ENCODE results near the gene ARHGAP26. TPM values are rescaled to one million over a fixed set of nuclear protein-coding genes. Genes with fewer than 3 reads are reported as not detected.
"Not testable (repeated sequence)": the region's sequence is repeated elsewhere in the genome, so short reads cannot be mapped to it uniquely, and the experiment has no call there.

ARHGAP26 gene
- total and polyA plus RNA-seq, 4 donors = 5.4 to 52.3 (median 30.4) TPM

DNA sequence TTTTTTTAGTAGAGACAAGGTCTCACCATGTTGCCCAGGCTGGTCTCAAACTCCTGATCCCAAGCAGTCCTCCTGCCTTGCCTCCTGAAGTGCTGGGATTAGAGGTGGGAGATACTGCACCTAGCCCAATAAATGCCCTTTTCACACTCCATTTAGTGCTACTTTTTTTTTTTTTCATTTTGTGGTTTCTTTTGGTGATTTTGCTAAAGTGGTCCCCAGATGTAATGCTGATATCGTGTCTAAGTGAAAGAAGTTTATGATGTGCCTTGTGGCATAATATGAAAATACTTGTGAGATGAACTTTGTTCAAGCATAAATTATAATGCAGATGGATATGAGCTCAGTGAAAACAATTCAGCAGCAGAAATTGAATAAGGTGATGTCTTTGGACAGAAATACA, 227.4 kb downstream of the ARHGAP26 start:
- H3K4me1 ChIP-seq (ENCODE audit: control insufficient read depth in 5 of 5, insufficient read depth in 5 of 5, low read length in 5 of 5) = peaks cover 6 to 12% (median 8%) of the 10 kb centered on the region in 5 donors
- ATAC-seq (ENCODE audit: insufficient read depth, low FRiP score) (no peak), DNase-seq (no peak)
- TF ChIP-seq, protein P1, sequence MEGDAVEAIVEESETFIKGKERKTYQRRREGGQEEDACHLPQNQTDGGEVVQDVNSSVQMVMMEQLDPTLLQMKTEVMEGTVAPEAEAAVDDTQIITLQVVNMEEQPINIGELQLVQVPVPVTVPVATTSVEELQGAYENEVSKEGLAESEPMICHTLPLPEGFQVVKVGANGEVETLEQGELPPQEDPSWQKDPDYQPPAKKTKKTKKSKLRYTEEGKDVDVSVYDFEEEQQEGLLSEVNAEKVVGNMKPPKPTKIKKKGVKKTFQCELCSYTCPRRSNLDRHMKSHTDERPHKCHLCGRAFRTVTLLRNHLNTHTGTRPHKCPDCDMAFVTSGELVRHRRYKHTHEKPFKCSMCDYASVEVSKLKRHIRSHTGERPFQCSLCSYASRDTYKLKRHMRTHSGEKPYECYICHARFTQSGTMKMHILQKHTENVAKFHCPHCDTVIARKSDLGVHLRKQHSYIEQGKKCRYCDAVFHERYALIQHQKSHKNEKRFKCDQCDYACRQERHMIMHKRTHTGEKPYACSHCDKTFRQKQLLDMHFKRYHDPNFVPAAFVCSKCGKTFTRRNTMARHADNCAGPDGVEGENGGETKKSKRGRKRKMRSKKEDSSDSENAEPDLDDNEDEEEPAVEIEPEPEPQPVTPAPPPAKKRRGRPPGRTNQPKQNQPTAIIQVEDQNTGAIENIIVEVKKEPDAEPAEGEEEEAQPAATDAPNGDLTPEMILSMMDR (IDR thresholded peaks at IDR 0.05; ENCODE audit: control extremely low read depth, extremely low read depth) = no peak
- H3K9me3 ChIP-seq (ENCODE audit: control insufficient read depth in 4 of 4, insufficient read depth in 3 of 4, low read length in 3 of 4) = no peaks in the 10 kb centered on the region
- WGBS, 2 donors = 83 to 86% methylated on average over 1 of the region's 1 CpG
- H3K27ac ChIP-seq (ENCODE audit: low read depth in 1 of 2, low read length in 1 of 2) = no peak overlapping the region
- no peak overlapping the region for H3K9ac ChIP-seq (ENCODE audit: insufficient read depth in 1 of 2, low read length in 2 of 2)
- no peaks in the 10 kb centered on the region for H3K36me3 ChIP-seq (ENCODE audit: control insufficient read depth in 4 of 4, insufficient read depth in 4 of 4, low read length in 4 of 4)
- no peak overlapping the region for H3K4me3 ChIP-seq
- H3K27me3 ChIP-seq (ENCODE audit: control insufficient read depth in 3 of 3, insufficient read depth in 3 of 3, low read length in 2 of 3) = no peaks in the 10 kb centered on the region

DNA sequence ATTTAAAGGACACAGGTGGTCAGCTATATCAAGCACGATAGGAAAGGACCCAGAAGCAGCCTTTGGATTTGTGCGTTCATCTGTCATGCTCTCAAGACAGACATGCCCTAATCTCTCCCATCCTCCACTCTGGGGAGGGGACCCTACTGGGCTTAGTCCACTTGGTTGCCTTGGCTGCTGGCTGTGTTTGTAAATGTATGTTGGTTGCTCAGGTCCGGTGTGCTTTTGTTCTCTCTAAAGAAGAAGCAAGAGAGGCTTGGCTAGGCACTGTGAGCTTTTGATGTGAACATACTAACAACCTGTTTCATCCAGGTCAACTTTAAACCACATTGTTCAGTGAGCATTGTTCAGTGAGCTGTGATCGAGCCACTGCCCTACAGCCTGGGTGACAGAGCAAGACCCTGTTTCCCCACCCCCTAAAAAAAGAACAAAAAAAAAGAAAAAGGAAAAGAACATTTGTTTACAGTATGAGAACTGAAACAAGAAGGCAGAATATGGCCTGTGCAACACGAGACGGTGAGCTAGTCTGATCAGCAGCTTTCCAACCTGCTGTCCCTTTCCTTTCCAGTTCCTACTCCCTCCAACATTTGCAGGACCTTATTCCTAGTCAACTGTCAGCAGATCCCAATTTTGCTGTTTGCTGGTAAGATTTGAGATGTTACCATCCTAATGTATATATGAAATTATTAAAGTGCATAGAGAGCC, 228.3 kb downstream of the ARHGAP26 start:
- H3K9ac ChIP-seq (ENCODE audit: insufficient read depth in 1 of 2, low read length in 2 of 2) = no peak overlapping the region
- peaks cover 8 to 19% (median 13%) of the 10 kb centered on the region in 5 donors for H3K4me1 ChIP-seq (ENCODE audit: control insufficient read depth in 5 of 5, insufficient read depth in 5 of 5, low read length in 5 of 5)
- DNase-seq (no peak), ATAC-seq (ENCODE audit: insufficient read depth, low FRiP score) (no peak)
- H3K4me3 ChIP-seq = no peak overlapping the region
- TF ChIP-seq, protein P1 (IDR thresholded peaks at IDR 0.05; ENCODE audit: control extremely low read depth, extremely low read depth) = no peak
- no peak overlapping the region for H3K27ac ChIP-seq (ENCODE audit: low read depth in 1 of 2, low read length in 1 of 2)
- no peaks in the 10 kb centered on the region for H3K27me3 ChIP-seq (ENCODE audit: control insufficient read depth in 3 of 3, insufficient read depth in 3 of 3, low read length in 2 of 3)
- no peaks in the 10 kb centered on the region for H3K9me3 ChIP-seq (ENCODE audit: control insufficient read depth in 4 of 4, insufficient read depth in 3 of 4, low read length in 3 of 4)
- 68 to 73% methylated on average over 6 of the region's 6 CpGs for WGBS, 2 donors
- H3K36me3 ChIP-seq (ENCODE audit: control insufficient read depth in 4 of 4, insufficient read depth in 4 of 4, low read length in 4 of 4) = no peaks in the 10 kb centered on the region

DNA sequence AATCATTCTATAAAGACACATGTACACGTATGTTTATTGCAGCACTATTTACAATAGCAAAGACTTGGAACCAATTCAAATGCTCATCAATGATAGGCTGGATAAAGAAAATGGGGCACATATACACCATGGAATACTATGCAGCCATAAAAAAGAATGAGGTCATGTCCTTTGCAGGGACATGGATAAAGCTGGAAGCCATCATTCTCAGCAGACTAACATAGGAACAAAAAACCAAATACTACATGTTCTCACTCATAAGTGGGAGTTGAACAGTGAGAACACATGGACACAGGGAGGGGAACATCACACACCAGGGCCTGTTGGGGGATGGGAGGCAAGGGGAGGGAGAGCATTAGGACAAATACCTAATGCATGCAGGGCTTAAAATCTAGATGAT, 230.4 kb downstream of the ARHGAP26 start:
- not testable (repeated sequence) for ATAC-seq (ENCODE audit: insufficient read depth, low FRiP score); H3K36me3 ChIP-seq (ENCODE audit: control insufficient read depth in 4 of 4, insufficient read depth in 4 of 4, low read length in 4 of 4); H3K9ac ChIP-seq (ENCODE audit: insufficient read depth in 1 of 2, low read length in 2 of 2); H3K27me3 ChIP-seq (ENCODE audit: control insufficient read depth in 3 of 3, insufficient read depth in 3 of 3, low read length in 2 of 3); H3K4me3 ChIP-seq; DNase-seq; H3K27ac ChIP-seq (ENCODE audit: low read depth in 1 of 2, low read length in 1 of 2); H3K9me3 ChIP-seq (ENCODE audit: control insufficient read depth in 4 of 4, insufficient read depth in 3 of 4, low read length in 3 of 4)
- WGBS, 2 donors = 79 to 94% methylated on average over 1 of the region's 1 CpG
- peaks cover 10 to 19% (median 13%) of the 10 kb centered on the region in 5 donors for H3K4me1 ChIP-seq (ENCODE audit: control insufficient read depth in 5 of 5, insufficient read depth in 5 of 5, low read length in 5 of 5)

DNA sequence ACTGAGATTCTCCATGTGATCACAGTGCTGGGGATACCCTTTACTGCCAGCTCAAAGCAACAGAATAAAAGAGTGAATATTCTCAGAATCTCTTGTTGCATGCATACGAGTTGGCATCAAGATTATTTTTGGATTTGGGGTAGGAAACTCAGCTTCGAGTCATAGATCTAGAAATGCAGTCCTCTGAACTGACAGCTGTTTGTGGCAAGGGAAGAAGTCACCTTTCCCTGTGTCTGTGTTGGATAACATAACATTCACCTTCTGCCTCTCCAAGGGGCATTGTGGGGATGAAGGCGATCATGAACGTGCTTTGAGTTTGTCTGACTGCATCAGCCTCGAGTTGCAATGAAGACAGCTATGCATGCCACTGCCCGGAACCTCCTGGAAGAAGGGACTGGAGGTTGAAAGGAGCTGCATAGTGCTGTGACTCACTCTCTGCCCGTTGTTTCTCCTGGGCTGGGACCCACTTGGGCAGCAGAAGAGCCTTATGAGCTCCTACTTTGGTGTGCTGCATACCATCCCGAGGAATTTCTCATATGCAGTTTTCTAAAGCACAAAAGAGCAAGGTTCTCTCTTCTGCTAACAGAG, 231.7 kb downstream of the ARHGAP26 start:
- Histone ChIP-seq H3K9me3 (ENCODE audit: control insufficient read depth in 4 of 4, insufficient read depth in 3 of 4, low read length in 3 of 4) (no peaks in the 10 kb centered on the region), H3K4me1 (ENCODE audit: control insufficient read depth in 5 of 5, insufficient read depth in 5 of 5, low read length in 5 of 5) (peaks cover 10 to 29% (median 13%) of the 10 kb centered on the region in 5 donors), H3K9ac (ENCODE audit: insufficient read depth in 1 of 2, low read length in 2 of 2) (no peak overlapping the region), H3K27ac (ENCODE audit: low read depth in 1 of 2, low read length in 1 of 2) (peak overlapping the region in 1 of 2 donors; percentile 91), H3K27me3 (ENCODE audit: control insufficient read depth in 3 of 3, insufficient read depth in 3 of 3, low read length in 2 of 3) (no peaks in the 10 kb centered on the region), H3K4me3 (no peak overlapping the region), H3K36me3 (ENCODE audit: control insufficient read depth in 4 of 4, insufficient read depth in 4 of 4, low read length in 4 of 4) (no peaks in the 10 kb centered on the region)
- ATAC-seq (ENCODE audit: insufficient read depth, low FRiP score) (no peak), DNase-seq (no peak)
- WGBS, 2 donors = 33 to 45% methylated on average over 8 of the region's 8 CpGs
- TF ChIP-seq, protein P1 (IDR thresholded peaks at IDR 0.05; ENCODE audit: control extremely low read depth, extremely low read depth) = no peak

All from lung (tissue), 12 donors.